Upper lobe of left lung (tissue), 4 donors: ENCODE measurements around the gene GTPBP6.

ENCODE experiments used
- CTCF ChIP-seq, 6 experiments: fragments of 450-650 bp in 4 of 6; fragments of 200-600 bp in 2 of 6; sonication (generic) in 2 of 6; IDR thresholded peaks; one replicate each; pipeline ENCODE4 v1.5.1; 2016 to 2019; ENCODE audit warnings: antibody characterized with exemption in 6 of 6
- POLR2AphosphoS5 ChIP-seq, 2 donors: sonication (generic); formaldehyde crosslinking; IDR thresholded peaks; one replicate each; pipeline ENCODE4 v1.5.1; 2017; ENCODE audit warnings: antibody characterized with exemption in 2 of 2

DNA sequence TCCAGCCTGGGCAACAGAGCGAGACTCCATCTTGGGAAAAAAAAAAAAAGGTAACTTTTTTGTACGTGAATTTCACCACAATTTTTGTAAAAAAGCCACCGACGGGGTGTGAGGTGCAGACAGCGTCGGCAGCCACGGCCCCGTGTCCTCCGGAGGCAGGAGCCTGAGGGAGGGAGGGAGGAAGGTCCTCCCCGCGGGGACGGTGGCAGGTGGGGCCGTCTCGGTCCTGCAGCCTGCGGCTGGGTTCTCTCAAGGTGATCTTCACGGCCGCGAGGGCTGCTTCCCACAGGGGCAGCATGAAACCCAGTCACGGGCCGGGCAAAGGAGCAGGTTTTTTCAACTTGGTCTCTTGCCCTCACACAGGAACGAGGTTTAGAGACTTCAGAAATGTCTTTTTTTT lies 23.5 kb downstream of the GTPBP6 start:
- TF ChIP-seq POLR2AphosphoS5 (IDR thresholded peaks at IDR 0.05) (no peak), CTCF (IDR thresholded peaks at IDR 0.05) (no peak)
